DMS 273 (cell line): Measurements from ENCODE around the gene RALGPS2.
A peak's percentile ranks its signal among the peaks of the same experiment; 100 is the strongest.
"Not testable (repeated sequence)": the region's sequence is repeated elsewhere in the genome, so short reads cannot be mapped to it uniquely, and the experiment has no call there.

ENCODE experiments used
- DNase-seq: peaks from one replicate; lab custom pipeline; 2025; ENCODE audit not compliant: unreplicated experiment; lab: John Stamatoyannopoulos, UW

RALGPS2 gene

DNA sequence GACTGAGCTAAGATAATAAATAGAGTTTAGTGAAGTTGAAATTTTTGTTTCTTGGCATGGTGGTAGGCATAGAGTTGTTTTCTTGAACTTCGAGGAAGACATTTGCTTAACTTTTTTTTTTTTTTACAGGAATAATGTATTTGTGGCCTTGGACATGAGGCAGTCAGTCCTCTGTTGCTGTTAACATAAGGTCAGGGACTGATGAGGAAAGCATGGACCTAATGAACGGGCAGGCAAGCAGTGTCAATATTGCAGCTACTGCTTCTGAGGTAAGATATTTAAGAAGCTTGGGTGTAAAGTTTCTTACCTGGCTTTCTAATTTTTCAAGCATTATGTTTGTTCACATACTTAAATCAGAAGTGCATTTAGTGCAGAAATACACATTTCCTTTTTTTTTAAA is 51.5 kb downstream of the RALGPS2 start:
- DNase-seq = no peak

DNA sequence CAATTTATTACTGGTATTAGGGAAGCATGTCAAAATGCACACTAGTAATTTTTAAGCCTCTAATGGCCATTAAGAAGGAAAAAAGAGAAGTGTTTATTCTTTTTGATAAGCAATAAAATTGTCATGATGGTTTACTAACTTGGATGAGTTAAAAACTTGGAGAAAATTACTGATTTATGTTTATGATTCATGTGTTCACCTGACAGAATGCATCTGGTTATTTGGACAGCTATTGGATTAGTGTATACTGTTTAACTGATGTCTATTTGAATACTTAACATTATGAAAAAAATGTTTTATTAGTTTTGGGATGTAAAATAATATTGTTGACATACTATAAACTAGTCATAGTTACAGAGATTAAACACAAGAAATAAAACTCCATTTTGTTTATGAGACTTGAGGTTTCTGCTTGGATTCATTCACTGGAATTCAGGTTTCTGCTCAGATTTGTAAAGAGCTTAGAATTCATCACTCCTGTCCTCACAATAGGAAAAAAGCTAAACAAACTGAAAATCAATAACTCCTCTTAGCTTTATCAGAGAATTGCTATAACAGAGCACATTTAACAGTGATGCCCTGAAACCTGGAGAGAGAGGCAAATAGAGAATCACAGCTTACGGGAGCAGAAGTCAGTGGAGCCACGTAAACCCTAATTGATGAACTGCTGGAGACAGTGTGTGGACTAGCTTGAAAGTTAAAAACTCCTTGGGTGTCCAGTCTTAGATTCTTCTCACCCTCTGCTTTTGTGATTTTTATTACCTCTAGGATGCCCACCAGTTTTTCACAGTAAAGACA is 56.7 kb downstream of the RALGPS2 start:
- DNase-seq = no peak

DNA sequence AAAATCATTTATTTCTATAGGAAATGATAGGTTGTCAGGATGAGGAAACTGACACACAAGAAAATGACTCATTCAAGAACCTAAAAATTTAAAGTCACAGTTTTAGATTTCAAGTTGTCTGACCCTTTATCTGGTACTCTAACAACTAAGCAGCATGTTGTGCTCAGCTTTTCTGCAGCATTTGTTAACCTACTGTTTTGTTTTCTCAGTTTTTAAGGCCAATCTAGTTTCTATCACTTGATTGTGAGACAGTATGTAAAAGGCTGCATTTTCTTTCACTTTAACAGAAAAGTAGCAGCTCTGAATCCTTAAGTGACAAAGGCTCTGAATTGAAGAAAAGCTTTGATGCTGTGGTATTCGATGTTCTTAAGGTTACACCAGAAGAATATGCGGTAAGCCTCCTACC is 59.1 kb downstream of the RALGPS2 start:
- DNase-seq = no peak

DNA sequence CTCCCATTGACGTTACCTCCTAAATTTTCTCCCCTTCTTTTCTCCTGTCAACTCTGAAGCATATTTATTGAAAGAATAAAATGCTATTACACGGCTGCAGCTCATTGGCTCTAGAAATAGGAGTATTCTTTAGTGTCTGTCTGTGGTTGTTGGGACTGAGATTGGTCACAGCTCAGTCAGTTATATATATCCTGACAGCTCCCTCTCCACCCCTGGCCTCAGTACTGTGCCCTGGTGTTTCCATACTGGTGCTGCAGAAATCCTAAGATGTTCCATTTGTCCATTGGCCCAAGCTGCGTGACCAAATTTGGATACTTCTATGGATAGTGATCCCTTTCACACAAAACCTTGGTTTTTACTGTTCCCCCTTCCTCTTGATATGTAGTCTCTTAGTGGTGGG is 67.3 kb downstream of the RALGPS2 start:
- no peak for DNase-seq

DNA sequence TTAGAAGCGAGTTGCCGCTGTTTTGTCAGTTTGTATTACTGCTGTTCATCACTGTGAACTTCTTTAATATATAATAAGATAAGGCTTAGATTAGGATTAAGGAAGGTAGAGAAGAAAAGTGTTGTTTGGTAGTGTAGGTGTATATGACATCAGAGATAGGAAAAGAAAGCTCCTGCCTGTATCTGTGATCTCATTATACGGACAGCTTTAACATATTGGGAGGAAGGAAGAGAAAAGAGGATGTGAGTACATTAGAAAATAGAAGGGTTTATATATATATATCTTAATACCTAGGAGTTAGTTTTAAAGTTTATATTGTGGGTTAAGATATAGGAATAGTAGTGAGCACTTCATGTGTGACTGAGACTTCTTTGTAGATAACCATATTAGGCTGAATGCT is 71.0 kb downstream of the RALGPS2 start:
- no peak for DNase-seq

DNA sequence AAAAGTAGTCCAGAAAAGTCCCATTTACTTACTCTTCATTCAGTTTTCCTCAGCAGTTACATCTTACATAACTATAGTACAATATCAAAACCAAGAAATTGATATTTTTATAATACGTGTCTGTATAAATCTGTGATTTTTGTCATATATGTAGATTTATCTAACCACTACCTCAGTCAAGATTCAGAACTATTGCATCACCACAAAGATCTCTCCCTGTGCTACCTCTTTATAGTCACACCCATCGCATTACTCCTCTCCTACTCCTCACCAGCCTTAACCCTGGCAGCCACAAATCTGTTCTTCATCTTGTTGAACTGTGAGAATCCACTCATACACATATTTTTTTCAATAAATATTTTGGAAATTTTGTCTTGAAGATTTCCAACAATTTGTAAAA is 72.5 kb downstream of the RALGPS2 start:
- DNase-seq = no peak

DNA sequence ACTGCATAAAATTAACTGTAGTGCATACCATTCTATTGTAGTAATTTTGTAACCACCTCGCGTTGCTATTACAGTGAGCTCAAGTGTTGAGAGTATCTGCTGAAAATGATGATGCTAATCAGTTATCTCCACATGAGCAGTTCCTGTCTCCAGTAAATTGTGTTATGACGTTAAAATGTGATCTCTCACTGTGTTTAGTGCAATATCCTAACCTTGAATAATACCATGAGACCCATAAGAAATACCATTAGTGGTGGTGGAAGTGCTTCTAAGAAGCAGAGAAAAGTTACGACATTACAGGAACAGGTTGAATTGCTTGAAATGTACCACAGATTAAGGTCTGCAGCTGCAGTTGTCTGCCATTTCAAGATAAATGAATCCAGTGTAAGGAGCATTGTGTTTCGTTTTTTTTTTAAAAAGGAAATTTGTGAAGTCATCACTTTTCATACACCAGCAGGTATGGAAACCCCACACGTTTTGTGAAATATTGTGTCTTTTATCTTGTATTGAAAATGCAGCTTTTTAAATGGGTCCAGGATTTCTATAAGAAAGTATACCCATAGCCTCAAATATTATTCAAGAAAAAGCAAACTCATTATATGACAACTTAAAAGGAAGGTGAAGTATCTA is 73.3 kb downstream of the RALGPS2 start:
- DNase-seq = no peak

DNA sequence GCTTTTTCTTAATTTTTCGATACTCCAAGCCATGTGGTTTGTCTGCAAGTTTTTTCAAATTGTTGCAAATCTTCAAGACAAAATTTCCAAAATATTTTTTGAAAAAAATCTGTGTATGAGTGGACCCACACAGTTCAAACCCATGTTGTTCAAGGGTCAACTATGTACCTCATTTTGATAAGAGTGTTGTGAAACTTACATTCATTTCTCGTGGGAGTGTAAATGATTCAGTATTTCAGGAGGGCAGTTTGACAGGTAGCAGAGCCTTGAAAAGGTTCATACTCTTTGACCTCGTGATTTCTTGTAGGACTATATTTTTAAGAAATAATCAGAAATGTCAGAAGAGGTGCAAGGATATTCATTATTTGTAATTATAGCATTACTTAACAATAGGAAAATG is 77.8 kb downstream of the RALGPS2 start:
- DNase-seq = no peak

DNA sequence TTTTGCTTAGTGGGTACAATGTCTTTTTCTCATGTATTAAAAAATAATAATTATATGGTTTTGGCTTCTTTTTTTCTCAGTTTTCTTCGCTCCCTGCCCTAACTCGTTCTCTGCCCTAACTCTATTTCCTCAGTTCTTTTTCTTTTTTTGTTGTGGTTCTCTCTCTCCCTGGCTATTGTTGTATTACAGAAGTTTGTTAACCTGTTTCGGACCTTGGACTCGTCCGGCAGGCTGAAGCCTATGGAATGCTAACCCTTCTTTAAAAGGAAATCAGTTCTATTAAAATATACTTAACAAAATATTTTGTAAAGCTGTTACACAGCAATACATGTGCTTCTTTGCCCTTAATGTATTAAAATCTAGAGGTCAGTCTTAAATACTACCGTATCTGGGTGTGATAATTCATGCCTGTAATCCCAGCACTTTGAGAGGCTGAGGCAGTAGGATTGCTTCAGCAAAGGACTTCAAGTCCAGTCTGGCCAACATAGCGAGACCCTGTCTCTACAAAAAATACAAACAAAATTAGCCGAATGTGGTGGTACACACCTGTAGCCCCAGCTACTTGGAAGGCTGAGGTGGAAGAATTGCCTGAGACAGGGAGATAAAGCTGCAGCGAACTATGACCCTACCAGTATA is 81.7 kb downstream of the RALGPS2 start:
- no peak for DNase-seq

DNA sequence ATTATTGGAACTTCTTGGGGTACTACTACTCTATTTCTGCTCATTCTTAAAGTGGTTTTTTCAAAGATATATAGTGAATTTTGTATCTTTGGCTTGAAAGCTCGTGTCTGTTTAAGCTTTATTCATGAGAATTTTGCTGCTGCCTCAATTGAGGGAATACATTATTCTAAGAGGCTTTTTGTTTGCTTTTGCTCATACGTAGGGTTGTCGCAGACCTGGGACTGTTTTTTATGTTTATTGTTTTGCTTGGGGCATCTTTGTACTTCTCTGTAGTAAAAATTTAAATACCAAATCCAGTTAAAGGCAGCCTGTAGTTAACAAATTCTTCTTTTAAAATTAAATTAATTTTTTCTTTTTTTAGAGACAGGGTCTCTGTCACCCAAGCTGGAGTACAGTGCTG is 83.5 kb downstream of the RALGPS2 start:
- no peak for DNase-seq

DNA sequence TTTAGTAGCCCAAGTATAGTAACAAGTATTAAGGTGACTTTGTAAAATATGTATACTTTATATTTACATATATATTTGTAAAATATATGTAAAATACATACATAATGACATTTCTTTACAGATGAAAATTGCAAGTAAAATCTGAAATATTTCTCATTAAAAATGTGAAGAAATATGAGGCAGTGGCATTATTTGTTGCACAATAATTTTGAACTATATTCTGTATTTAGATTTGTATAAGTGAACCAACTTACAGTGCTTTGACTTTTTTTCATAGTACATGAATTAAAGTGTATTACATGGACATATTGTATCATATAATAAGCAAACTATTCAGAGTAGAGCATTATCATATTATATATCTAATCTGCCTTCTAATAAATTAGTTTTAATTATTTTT is 85.5 kb downstream of the RALGPS2 start:
- no peak for DNase-seq

DNA sequence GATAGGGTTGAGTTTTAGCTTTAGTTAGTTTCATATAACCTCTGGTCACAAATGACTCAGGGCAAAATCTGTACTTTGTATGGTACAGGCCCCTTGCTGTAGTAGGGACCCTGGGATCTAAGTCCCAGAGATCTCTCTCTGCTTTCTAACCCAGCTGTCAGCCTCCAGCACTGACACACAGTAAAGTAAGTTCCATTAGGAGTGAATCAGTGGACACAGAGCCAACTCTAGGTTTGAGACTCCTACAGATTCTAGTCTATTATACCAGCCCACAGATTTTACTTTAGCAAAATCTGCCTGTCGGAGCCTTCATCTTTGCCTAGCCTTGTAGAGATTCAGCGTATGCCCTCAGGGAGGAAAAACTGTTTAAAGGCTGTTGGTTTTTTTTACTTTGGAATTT is 93.4 kb downstream of the RALGPS2 start:
- no peak for DNase-seq

DNA sequence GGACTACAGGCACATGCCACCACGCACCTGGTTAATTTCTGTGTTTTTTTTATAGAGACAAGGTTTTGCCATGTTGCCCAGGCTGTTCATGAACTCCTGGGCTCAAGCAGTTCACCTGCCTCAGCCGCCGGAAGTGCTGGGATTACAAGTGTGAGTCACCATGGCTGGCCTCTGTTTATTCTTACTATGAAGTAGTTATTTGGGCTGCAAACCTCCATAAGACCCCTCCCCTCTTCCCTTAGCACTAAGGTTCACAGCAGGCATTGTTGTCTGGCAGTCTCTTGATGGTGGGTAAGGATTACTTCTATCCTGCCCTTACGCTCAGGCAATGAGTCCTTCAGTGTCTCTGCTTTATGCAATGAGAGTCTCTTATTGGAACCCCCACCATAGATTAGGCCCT is 94.1 kb downstream of the RALGPS2 start:
- no peak for DNase-seq

DNA sequence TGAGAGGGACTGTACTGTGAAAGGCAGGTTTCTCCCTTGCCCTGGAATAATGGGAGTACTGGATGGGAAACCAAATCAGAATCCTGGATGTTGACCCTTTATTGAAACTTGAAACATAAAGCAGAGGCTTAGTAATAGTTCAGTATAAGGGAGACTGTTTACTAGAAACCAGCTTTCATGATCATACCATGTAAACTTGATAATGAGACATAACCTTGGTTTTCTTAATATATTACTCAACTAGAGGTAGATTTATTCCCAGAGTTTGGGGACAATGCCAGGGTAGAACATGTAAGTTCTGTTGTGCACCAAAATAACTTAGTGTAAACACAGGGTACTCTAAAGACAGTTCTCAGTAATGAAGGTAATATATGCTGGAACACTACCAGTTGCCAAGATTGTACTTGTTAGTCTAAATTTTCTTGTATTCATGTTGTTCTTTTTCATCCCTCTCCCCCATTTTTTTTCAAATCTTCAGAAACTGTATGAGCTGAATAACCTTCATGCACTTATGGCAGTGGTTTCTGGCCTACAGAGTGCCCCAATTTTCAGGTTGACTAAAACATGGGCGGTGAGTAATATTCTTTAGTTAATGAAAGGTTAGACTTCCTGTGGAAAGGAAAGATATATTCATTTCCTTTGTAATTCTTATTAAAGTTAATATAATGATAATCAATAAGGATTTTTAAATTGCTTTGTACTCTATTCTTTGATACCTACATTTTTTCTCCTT is 96.3 kb downstream of the RALGPS2 start:
- DNase-seq = no peak

DNA sequence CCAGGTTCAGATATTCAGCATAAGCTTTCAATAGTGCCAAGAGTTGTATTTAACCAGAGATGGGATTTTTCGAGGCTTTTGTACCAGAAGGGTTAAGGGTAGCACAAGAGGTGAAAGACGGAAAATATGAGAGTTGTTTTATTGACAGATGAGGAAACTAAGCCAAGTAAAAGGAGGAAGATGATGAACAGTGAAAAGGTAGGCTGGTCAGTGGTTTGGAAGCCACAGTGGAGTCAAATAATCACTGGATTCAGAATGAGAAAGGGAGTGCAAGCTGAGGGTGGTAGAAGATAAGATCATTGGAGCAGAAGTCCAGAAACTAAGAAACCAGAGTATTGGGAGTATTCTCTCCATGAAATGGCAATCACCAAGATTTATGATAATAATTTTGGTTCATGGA is 100.1 kb downstream of the RALGPS2 start:
- no peak for DNase-seq

DNA sequence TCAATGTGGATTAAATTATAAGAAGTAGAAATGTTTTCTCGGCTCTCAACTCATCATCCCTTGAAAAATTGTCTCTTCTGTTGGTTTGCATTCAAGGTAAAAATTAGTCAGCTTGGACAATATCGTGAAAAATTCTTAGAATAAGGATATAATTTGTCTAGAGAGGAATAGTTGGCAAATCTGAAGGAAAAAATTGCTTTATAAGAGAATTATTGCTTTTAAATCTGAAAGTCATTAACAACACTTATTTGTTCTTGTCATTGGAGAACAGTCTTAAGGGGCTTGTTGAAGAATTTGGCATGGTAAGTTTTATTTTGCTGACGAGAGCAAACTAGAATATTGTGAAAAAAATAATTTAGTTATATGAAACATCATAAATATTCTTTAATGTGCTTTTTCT is 119.4 kb downstream of the RALGPS2 start:
- DNase-seq = no peak

DNA sequence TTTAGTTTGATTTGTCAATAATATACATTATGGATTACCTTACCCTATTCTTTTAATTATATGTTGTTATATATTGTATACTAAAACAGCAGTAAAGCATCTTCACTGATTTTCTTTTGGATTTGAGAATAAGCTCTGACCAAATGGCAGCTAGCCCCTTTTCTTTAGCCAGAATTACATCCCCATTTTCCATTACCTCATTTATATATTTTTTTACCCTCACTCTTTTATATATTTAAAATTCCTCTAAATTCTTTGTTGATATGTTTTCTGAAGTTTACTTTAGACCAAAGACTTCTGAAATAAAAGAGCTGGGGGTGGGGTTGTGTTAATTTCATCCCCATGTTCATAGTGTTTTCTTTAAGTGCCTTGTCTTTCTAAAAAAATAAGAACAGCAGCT is 121.3 kb downstream of the RALGPS2 start:
- no peak for DNase-seq

DNA sequence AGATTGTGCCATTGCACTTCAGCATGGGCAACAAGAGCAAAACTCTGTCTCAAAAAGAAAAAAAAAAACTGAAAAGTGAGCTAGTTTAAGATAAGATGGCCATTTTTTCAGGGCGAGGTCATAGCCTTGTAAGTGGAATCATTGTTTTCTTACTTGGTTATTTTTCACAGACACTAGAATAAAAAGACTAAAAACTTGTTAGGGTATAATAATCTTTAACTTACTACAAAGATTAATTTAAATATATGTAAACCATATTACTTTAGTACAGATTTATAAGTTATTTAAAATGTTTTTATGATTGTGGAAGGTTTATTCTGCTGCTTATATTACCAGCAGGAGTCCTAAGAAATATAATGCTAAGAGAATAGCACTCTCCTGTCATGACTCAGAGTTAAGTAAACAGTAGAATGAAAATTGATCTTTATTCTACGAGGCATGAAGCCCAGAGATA is 122.4 kb downstream of the RALGPS2 start:
- no peak for DNase-seq

DNA sequence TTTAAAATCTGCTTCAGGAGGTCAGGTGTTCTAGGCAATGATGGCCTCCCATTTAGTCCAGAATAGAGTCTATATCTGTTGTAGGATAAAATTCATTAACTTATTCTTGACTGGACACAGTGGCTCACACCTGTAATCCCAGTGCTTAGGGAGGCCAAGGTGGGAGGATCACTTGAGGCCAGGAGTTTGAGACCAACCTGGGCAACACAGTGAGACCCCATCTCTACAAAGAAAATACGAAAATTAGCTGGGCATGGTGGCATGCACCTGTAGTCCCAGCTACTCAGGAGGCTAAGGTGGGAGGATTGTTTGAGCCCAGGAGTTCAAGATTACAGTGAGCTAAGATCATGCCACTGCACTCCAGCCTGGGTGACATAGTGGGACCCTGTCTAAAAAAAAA is 122.9 kb downstream of the RALGPS2 start:
- DNase-seq = not testable (repeated sequence)

DNA sequence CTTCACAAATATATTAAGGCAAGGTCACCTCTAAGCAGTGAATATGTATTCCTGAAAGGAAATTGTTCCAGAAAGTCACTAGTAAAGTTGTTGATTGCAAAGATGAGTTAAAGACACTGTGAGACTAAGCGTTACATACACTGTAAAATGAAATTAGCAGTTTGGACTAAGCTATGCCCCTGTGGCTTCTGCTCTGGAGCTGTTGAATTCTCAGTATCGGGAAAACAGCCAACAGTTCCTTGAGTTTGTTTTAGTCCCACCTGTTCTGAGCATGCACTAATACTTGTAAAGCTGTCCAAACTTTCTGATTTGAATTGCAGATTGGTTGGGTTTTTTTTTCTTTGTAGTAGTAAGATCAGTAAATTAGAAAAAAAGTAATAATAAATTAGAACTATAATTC is 124.9 kb downstream of the RALGPS2 start:
- DNase-seq = peak; percentile 62

DNA sequence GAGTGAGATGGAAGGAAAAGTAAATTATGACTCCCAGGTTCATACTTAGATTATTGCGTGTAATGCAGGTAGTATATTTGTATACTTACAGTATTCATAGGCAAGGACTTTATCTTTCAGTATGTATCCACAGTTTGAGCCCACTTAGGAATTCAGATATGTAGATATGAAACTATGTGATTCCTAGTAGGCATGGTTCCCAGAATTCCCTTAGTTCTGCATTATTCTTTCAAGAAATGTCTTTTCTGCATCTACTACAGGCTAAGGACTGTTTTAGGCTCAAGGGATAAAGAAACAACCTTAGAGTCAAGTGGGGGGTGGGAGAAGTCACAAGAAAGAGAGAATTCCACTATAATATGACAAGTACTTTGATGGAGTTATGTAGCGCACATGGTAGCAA is 132.1 kb downstream of the RALGPS2 start:
- DNase-seq = no peak

DNA sequence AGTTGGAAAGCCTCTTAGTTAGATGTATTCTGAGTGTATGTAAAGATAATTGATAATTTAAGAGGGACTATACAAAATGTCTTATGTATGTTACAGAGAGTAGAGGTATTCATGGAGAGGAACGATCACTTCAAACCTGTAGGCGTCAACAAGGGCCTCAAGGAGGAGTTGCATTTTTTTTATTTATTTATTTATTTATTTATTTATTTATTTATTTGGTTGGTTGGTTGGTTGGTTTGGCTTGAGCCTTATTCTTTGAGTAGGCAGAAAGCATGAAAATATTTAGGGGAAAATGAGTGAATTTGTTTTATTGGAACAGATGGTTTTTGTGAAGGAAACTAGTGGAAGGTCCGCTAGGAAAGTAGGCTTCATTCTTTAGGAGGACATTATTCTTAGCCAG is 137.4 kb downstream of the RALGPS2 start:
- no peak for DNase-seq
